ENCODE measurements around the gene SRCIN1.

DNA sequence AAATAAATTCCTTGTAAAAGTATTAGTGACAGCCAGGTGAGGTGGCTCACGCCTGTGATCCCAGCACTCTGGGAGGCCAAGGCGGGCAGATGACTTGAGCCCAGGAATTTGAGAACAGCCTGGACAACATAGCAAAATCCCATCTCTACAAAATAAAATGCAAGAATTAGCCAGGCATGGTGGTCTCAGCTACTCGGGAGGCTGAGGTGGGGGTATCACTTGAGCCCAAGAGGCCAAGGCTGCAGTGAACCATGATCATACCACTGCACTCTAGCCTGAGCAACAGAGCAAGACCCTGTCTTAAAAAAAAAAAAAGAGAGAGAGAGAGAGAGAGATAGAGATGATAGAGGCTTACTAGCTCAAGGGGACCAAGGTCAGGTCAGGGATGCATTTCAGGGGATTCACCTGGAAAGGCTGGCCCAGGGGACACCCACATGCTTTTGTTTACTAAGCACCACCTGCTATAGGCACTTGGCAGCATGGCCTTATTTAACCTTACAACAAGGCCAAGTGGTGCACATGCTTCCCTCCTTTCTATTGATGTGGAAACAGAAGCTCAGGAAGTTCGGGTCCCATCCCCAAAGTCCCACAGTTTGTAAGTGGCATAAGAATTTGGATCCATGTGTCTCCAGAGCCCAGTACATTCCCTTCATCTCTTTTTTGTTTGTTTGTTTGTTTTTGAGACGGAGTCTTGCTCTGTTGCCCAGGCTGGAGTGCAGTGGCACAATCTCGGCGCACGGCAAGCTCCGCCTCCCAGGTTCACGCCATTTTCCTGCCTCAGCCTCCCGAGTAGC is 12.4 kb upstream of the SRCIN1 start:
- TF ChIP-seq CTCF (IDR thresholded peaks at IDR 0.05 in 4 of 5, conservative IDR thresholded peaks at IDR 0.05 in 1 of 5) (no peak), POLR2A (IDR thresholded peaks at IDR 0.05) (no peak)

All from gastrocnemius medialis (tissue), 4 donors.